GM21786 (cell line): Measurements from ENCODE around the gene PRKCZ.

Experiments
- ATAC-seq: cut with Tn5 transposase; IDR thresholded peaks from one replicate; pipeline ENCODE4 v1.9.1; 2021; ENCODE audit not compliant: unreplicated experiment

The PRKCZ gene

GRCh38 chr1:2099886-2100779, 49.9 kb downstream of the PRKCZ start:
- no peak for ATAC-seq

GRCh38 chr1:2100780-2101108, 50.5 kb downstream of the PRKCZ start:
- no peak for ATAC-seq

GRCh38 chr1:2101531-2101930, 51.3 kb downstream of the PRKCZ start:
- ATAC-seq: no peak

GRCh38 chr1:2101946-2102345, 51.7 kb downstream of the PRKCZ start:
- ATAC-seq: no peak

- ATAC-seq: no peak
Measured at GRCh38 chr1:2102753-2103152, 52.5 kb downstream of the PRKCZ start.

- ATAC-seq: no peak
Measured at GRCh38 chr1:2103266-2103900, 53.2 kb downstream of the PRKCZ start.

- no peak for ATAC-seq
Measured at GRCh38 chr1:2103901-2104590, 53.8 kb downstream of the PRKCZ start.

- no peak for ATAC-seq
Measured at GRCh38 chr1:2104621-2105427, 54.6 kb downstream of the PRKCZ start.

- ATAC-seq: no peak
Measured at GRCh38 chr1:2105781-2106524, 55.7 kb downstream of the PRKCZ start.

- ATAC-seq: no peak
Measured at GRCh38 chr1:2106659-2107405, 56.6 kb downstream of the PRKCZ start.

- ATAC-seq: no peak
Measured at GRCh38 chr1:2107586-2108212, 57.5 kb downstream of the PRKCZ start.

- no peak for ATAC-seq
Measured at GRCh38 chr1:2108213-2108876, 58.1 kb downstream of the PRKCZ start.

- ATAC-seq: no peak
Measured at GRCh38 chr1:2108877-2109580, 58.8 kb downstream of the PRKCZ start.

- no peak for ATAC-seq
Measured at GRCh38 chr1:2109581-2110021, 59.4 kb downstream of the PRKCZ start.

- ATAC-seq: no peak
Measured at GRCh38 chr1:2110191-2110737, 60.1 kb downstream of the PRKCZ start.

- no peak for ATAC-seq
Measured at GRCh38 chr1:2110738-2111673, 60.8 kb downstream of the PRKCZ start.

GRCh38 chr1:2111674-2112035, 61.4 kb downstream of the PRKCZ start:
- ATAC-seq: no peak
